Measurements from ENCODE around the gene TDG.
"Not testable (repeated sequence)": the region's sequence is repeated elsewhere in the genome, so short reads cannot be mapped to it uniquely, and the experiment has no call there.

Gene TDG

DNA sequence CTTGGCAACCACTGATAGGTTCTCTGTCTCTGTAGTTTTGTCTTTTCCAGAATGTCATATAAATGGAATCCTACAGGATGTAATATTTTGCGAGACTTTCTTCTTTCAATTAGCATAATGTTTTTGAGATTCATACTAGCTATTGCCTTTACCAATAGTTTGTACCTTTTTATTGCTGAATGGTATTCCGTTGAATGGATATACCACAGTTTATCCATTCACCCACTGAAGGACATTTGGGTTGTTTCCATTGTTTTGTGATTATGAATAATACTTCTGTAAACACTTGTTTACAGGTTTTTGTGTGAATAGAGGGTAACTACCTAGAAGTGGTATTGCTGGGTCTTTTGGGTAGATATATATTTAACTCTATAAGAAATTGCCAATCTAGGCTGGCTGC lies 58.0 kb downstream of the TDG start:
- DNase-seq: no peak

DNA sequence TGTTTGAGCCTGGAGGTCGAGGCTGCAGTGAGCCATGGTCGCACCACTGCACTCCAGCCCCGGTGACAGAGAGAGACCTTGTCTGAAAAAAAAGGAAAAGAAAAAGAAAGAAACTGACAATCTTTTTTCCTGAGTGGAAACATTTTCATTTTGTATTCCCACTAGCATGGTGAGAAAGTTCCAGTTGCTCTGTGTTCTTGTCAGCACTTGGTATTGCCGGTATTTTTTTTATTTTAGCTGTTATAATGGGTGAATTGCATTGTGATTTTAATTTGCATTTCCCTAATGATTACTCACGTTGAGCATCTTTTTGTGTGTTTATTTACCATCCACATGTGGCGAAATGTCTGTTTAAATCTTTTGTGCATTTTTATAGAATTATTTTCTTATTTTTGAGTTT lies 58.7 kb downstream of the TDG start:
- DNase-seq: no peak

DNA sequence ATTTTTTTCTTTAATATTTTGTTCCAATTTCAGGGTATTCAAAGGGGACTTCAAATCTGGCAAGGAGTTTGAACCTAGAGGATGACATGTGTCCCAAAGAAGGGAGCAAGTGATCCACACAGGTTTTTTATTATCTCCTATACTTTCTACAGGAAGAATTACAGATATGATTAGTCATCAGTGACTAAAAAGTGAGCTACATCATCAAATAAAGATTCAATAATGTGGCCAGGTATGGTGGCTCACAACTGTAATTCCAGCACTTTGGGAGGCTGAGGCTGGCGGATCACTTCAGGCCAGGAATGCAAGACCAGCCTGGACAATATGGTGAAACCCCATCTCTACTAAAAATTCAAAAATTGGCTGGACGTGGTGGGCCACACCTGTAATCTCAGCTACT lies 60.1 kb downstream of the TDG start:
- DNase-seq: no peak

DNA sequence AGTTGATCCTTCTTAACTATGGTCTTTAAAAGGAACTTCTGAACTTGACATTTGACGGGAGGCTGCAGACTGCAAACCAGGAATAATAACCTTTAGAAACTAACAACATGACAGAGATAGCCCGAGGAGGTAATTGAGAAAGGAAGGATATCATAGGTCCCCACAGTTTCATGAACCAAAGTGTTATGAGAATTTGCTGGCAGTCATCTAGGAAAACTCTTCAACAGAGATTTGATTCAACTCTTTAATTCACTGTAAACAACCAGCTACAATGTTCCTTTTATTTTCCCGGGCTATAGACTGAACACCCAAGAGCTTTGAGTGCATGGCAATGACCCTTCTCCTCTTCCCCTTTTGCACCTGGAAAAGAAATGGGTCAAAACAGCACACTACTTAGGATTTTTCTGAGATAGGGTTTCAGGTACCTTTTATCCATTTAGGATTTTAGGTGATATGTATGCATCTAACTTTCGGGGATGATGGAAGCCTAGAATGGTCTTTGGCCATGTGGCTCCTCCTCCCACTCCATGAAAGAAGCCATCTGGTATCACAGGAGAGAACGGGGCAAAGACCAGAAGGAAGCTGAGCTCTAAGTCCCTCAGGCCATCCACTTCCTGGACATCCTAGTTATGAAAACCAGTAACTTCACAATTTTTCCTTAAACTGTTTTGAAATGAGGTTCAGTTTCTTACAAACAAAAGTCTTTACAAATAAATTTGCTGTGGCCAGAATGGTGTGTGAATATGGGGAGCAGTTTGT lies 61.3 kb downstream of the TDG start:
- no peak for DNase-seq

DNA sequence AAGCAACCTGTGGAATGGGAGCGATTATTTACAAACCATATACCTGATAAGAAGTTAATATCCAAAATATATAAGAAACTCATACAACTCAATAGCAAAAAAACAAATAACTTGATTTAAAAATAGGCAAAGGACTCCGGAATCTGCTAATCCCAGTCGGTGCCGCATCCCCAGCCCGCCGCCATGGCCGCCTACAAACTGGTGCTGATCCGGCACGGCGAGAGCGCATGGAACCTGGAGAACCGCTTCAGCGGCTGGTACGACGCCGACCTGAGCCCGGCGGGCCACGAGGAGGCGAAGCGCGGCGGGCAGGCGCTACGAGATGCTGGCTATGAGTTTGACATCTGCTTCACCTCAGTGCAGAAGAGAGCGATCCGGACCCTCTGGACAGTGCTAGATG lies 64.9 kb downstream of the TDG start:
- DNase-seq: not testable (repeated sequence)

DNA sequence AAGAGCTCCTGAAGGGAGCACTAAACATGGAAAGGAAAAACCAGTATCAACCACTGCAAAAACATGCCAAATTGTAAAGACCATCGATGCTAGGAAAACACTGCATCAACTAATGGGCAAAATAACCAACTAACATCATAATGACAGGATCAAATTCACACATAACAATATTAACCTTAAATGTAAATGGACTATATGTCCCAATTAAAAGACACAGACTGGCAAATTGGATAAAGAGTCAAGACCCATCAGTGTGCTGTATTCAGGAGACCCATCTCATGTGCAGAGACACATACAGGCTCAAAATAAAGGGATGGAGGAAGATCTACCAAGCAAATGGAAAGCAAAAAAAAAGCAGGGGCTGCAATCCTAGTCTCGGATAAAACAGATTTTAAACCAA lies 70.5 kb downstream of the TDG start:
- not testable (repeated sequence) for DNase-seq

Measured in CD4-positive, alpha-beta T cell treated with Interleukin-15 for 1 hour (primary cell).